H9 (cell line): ENCODE data around the gene NUBPL. TPM values are rescaled to one million over a fixed set of nuclear protein-coding genes. Genes with fewer than 3 reads are reported as not detected.
"Not testable (repeated sequence)": the region's sequence is repeated elsewhere in the genome, so short reads cannot be mapped to it uniquely, and the experiment has no call there.

Experiments used
- DNase-seq: peaks from one replicate; pipeline ENCODE4 v3.0.0-alpha.2; 2017
- H2AFZ ChIP-seq: one replicate; pipeline ENCODE4 v1.6.1; 2013; ENCODE audit warnings: mild to moderate bottlenecking, low read length, control low read depth, moderate library complexity
- H2AK5ac ChIP-seq: 2 replicates; pipeline ENCODE4 v1.6.1; 2013; ENCODE audit warnings: low read length, control low read depth, mixed read lengths; ENCODE audit not compliant: insufficient read length
- H2BK120ac ChIP-seq: one replicate; pipeline ENCODE4 v1.6.1; 2013; ENCODE audit warnings: low read depth, mild to moderate bottlenecking, low read length, control low read depth, inconsistent platforms; ENCODE audit not compliant: poor library complexity, severe bottlenecking
- H2BK12ac ChIP-seq: 2 replicates; pipeline ENCODE4 v1.6.1; 2013; ENCODE audit warnings: low read length, control low read depth, mixed read lengths, low read depth; ENCODE audit not compliant: insufficient read length
- H2BK15ac ChIP-seq: 2 replicates; pipeline ENCODE4 v1.6.1; 2013; ENCODE audit warnings: low read depth, low read length, control low read depth
- H2BK20ac ChIP-seq: one replicate; pipeline ENCODE4 v1.6.1; 2013; ENCODE audit warnings: low read depth, mild to moderate bottlenecking, low read length, control low read depth, inconsistent platforms; ENCODE audit not compliant: poor library complexity, severe bottlenecking
- H2BK5ac ChIP-seq: 2 replicates; pipeline ENCODE4 v1.6.1; 2013; ENCODE audit warnings: low read length, control low read depth, mixed read lengths; ENCODE audit not compliant: insufficient read length
- H3K14ac ChIP-seq: 2 replicates; pipeline ENCODE4 v1.6.1; 2013; ENCODE audit warnings: low read length, control low read depth; ENCODE audit not compliant: insufficient read depth
- H3K18ac ChIP-seq: 2 replicates; pipeline ENCODE4 v1.6.1; 2013; ENCODE audit warnings: low read depth, mild to moderate bottlenecking, mixed read lengths, low read length, control low read depth; ENCODE audit not compliant: insufficient read length
- H3K23ac ChIP-seq: 2 replicates; pipeline ENCODE4 v1.6.1; 2013; ENCODE audit warnings: low read length, control low read depth, mixed read lengths, low read depth; ENCODE audit not compliant: insufficient read length
- H3K23me2 ChIP-seq: 2 replicates; pipeline ENCODE4 v1.6.1; 2013; ENCODE audit warnings: low read depth, mild to moderate bottlenecking, mixed read lengths, low read length, control low read depth; ENCODE audit not compliant: insufficient read length, poor library complexity, severe bottlenecking
- H3K27ac ChIP-seq: 2 replicates; pipeline ENCODE4 v1.5.1; 2013; ENCODE audit warnings: low read length, control low read depth, mixed read lengths, low read depth; ENCODE audit not compliant: insufficient read length
- H3K27me3 ChIP-seq: 2 replicates; pipeline ENCODE4 v1.6.1; 2013; ENCODE audit warnings: low read length, control low read depth, inconsistent platforms; ENCODE audit not compliant: insufficient read depth
- H3K4ac ChIP-seq: 2 replicates; pipeline ENCODE4 v1.6.1; 2013; ENCODE audit warnings: low read depth, mild to moderate bottlenecking, control low read depth, inconsistent platforms, low read length, moderate library complexity
- H3K4me1 ChIP-seq: 2 replicates; pipeline ENCODE4 v1.6.1; 2013; ENCODE audit warnings: low read length, control low read depth, inconsistent platforms; ENCODE audit not compliant: insufficient read depth
- H3K4me2 ChIP-seq: 2 replicates; pipeline ENCODE4 v1.6.1; 2013; ENCODE audit warnings: low read length, control low read depth, mixed read lengths; ENCODE audit not compliant: insufficient read length, insufficient read depth
- H3K56ac ChIP-seq: 2 replicates; pipeline ENCODE4 v1.6.1; 2013; ENCODE audit warnings: low read depth, mild to moderate bottlenecking, mixed read lengths, low read length, control low read depth; ENCODE audit not compliant: insufficient read length
- H3K79me1 ChIP-seq: 2 replicates; pipeline ENCODE4 v1.6.1; 2013; ENCODE audit warnings: low read depth, mild to moderate bottlenecking, moderate library complexity, low read length, control low read depth, inconsistent platforms; ENCODE audit not compliant: insufficient read depth, poor library complexity, severe bottlenecking
- H3K79me2 ChIP-seq: 2 replicates; pipeline ENCODE4 v1.6.1; 2013; ENCODE audit warnings: low read length, control low read depth, inconsistent platforms; ENCODE audit not compliant: insufficient read depth
- H3K9ac ChIP-seq: 2 replicates; pipeline ENCODE4 v1.6.1; 2013; ENCODE audit warnings: low read length, control low read depth, mixed read lengths; ENCODE audit not compliant: insufficient read length; ENCODE audit errors: extremely low read depth
- H3K9me3 ChIP-seq: one replicate; pipeline ENCODE4 v1.6.1; 2013; ENCODE audit warnings: low read depth, low read length, inconsistent platforms; ENCODE audit not compliant: control insufficient read depth
- H3T11ph ChIP-seq: one replicate; pipeline ENCODE4 v1.6.1; 2013; ENCODE audit warnings: mild to moderate bottlenecking, low read length, control low read depth, inconsistent platforms
- H4K20me1 ChIP-seq: one replicate; pipeline ENCODE4 v1.6.1; 2013; ENCODE audit not compliant: control insufficient read depth, insufficient read length, insufficient read depth
- H4K5ac ChIP-seq: 2 replicates; pipeline ENCODE4 v1.6.1; 2013; ENCODE audit warnings: low read depth, mild to moderate bottlenecking, mixed read lengths, low read length, control low read depth; ENCODE audit not compliant: insufficient read length
- H4K8ac ChIP-seq: replicated peaks from 2 replicates; pipeline ENCODE4 v1.6.1; 2013; ENCODE audit warnings: low read length, control low read depth, mixed read lengths, low read depth; ENCODE audit not compliant: insufficient read length
- H4K91ac ChIP-seq: 2 replicates; pipeline ENCODE4 v1.6.1; 2013; ENCODE audit warnings: low read depth, mild to moderate bottlenecking, moderate library complexity, mixed read lengths, low read length, control low read depth; ENCODE audit not compliant: insufficient read length
- H3K27ac Mint-ChIP-seq, 3 experiments: 2 replicates in 2 of 3; 3 replicates in 1 of 3; pipeline ENCODE4 v1.8.0; 2020 to 2021; ENCODE audit warnings: mixed read lengths in 3 of 3, mild to moderate bottlenecking in 1 of 3, moderate library complexity in 1 of 3
- H3K27me3 Mint-ChIP-seq: 2 replicates; pipeline ENCODE4 v1.8.0; 2021; ENCODE audit warnings: low read depth, mild to moderate bottlenecking, moderate library complexity, mixed read lengths
- H3K36me3 Mint-ChIP-seq, 3 experiments: 2 replicates in 2 of 3; 3 replicates in 1 of 3; pipeline ENCODE4 v1.8.0; 2020 to 2021; ENCODE audit warnings: low read depth in 3 of 3, mixed read lengths in 3 of 3; ENCODE audit not compliant: insufficient read depth in 1 of 3
- H3K4me1 Mint-ChIP-seq, 2 experiments: 2 replicates each; pipeline ENCODE4 v1.8.0; 2020; ENCODE audit warnings: mixed read lengths in 2 of 2
- H3K4me3 Mint-ChIP-seq, 2 experiments: 2 replicates in 1 of 2; 3 replicates in 1 of 2; pipeline ENCODE4 v1.8.0; 2020 to 2021; ENCODE audit warnings: mild to moderate bottlenecking in 2 of 2, mixed read lengths in 2 of 2, moderate library complexity in 1 of 2
- H3K9me3 Mint-ChIP-seq, 2 experiments: 2 replicates in 1 of 2; 3 replicates in 1 of 2; pipeline ENCODE4 v1.8.0; 2020; ENCODE audit warnings: mild to moderate bottlenecking in 2 of 2, mixed read lengths in 2 of 2, moderate library complexity in 1 of 2
- CTCF ChIP-seq: fragments of 200-600 bp; sonication (generic); conservative IDR thresholded peaks from 3 replicates; pipeline ENCODE4 v1.8.0; 2021; ENCODE audit warnings: antibody characterized with exemption, mild to moderate bottlenecking
- WGBS: extraction: QIAGEN DNeasy Blood & Tissue Kit; methylation state at CpG from one replicate; pipeline ENCODE4 v1.1.7; 2013; ENCODE audit warnings: missing lambda C conversion rate, low lambda C conversion rate, mixed read lengths; ENCODE audit not compliant: insufficient read length; ENCODE audit errors: extremely low coverage; 5-methylcytosine and 5-hydroxymethylcytosine counted together
- total RNA-seq: library from RNA; stranded (reverse); gene quantifications from 2 replicates; pipeline ENCODE4 v1.2.1, GENCODE V29; 2021

NUBPL gene
- total RNA-seq, 1 experiment from 2014 or later: 14.8 TPM

DNA sequence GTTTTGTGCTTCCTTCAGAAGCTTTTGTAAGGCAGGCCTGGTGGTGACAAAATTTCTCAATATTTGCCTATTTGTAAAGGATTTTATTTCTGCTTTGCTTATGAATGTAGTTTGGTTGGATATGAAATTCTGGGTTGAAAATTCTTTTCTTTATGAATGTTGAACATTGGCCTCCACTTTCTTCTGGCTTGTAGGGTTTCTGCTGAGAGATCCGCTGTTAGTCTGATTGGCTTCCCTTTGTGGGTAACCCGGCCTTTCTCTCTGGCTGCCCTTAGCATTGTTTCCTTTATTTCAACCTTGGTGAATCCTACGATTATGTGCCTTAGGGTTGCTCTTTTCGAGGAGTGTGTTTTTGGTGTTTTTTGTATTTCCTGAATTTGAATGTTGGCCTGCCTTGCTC, 58.2 kb downstream of the NUBPL start:
- Histone ChIP-seq H3K18ac (no peak overlapping the region), H3K23me2 (no peaks in the 10 kb centered on the region), H2AFZ (no peak overlapping the region), H3K14ac (no peak overlapping the region), H2BK120ac (no peak overlapping the region), H3K56ac (no peak overlapping the region), H4K91ac (no peak overlapping the region), H3K9ac (no peak overlapping the region), H3K79me2 (no peaks in the 10 kb centered on the region), H3K79me1 (no peaks in the 10 kb centered on the region), H3K27ac (no peak overlapping the region), H3K4me2 (no peak overlapping the region), H2BK12ac (no peak overlapping the region), H3K4ac (no peak overlapping the region), H4K8ac (no peak overlapping the region), H2AK5ac (no peak overlapping the region), H3K23ac (no peak overlapping the region), H4K5ac (no peak overlapping the region), H2BK5ac (no peak overlapping the region), H2BK15ac (no peak overlapping the region), H3K27me3 (no peaks in the 10 kb centered on the region), H4K20me1 (no peaks in the 10 kb centered on the region), H3K4me1 (no peaks in the 10 kb centered on the region), H2BK20ac (no peak overlapping the region), H3T11ph (no peak overlapping the region), H3K9me3 (peaks cover 8% of the 10 kb centered on the region)
- no CpG with 5 or more reads among the region's 4 CpGs for whole genome bisulfite sequencing
- no peaks in the 10 kb centered on the region for H3K4me1 Mint-ChIP-seq
- H3K9me3 Mint-ChIP-seq: peaks cover 41 to 52% of the 10 kb centered on the region in 2 experiments
- DNase-seq: no peak
- no peaks in the 10 kb centered on the region for H3K27me3 Mint-ChIP-seq
- peaks cover 16 to 37% (median 25%) of the 10 kb centered on the region in 3 experiments for H3K36me3 Mint-ChIP-seq
- H3K4me3 Mint-ChIP-seq: no peak overlapping the region
- H3K27ac Mint-ChIP-seq: no peak overlapping the region
- TF ChIP-seq CTCF: no peak

- H3K18ac ChIP-seq: not testable (repeated sequence)
- peak; percentile 56 for DNase-seq
Observed at GRCh38 chr14:31620898-31621297, 59.7 kb downstream of the NUBPL start.

More at GRCh38 chr14:31620898-31621297, 59.7 kb downstream of the NUBPL start:
- H3K9me3 Mint-ChIP-seq: peaks cover 35 to 46% of the 10 kb centered on the region in 2 experiments
- H2BK120ac ChIP-seq, H3K79me2 ChIP-seq, H3K4me1 Mint-ChIP-seq, H3K4ac ChIP-seq, H3K23ac ChIP-seq, H3K9me3 ChIP-seq, H4K8ac ChIP-seq, H3K56ac ChIP-seq, H3K27ac Mint-ChIP-seq, H4K20me1 ChIP-seq, H3T11ph ChIP-seq, H2BK20ac ChIP-seq, H2AFZ ChIP-seq, H2BK5ac ChIP-seq, H3K9ac ChIP-seq, H3K4me3 Mint-ChIP-seq, H4K91ac ChIP-seq, H2AK5ac ChIP-seq, H3K23me2 ChIP-seq, H3K4me2 ChIP-seq, H3K14ac ChIP-seq, H3K27me3 Mint-ChIP-seq, H3K27ac ChIP-seq, H3K4me1 ChIP-seq, H4K5ac ChIP-seq, H3K79me1 ChIP-seq, H3K27me3 ChIP-seq, H2BK12ac ChIP-seq, H2BK15ac ChIP-seq: not testable (repeated sequence)
- peaks cover 14 to 37% (median 25%) of the 10 kb centered on the region in 3 experiments for H3K36me3 Mint-ChIP-seq
- WGBS: no CpG with 5 or more reads among the region's 10 CpGs
